SK-N-SH treated with all-trans-retinoic acid at 6 μM for 48 hours (cell line): ENCODE results near the gene SCMH1.

Source experiments
- ATAC-seq: fragments of 200-7000 bp; cut with Tn5 transposase; 3 replicates; pipeline ENCODE4 v1.9.1; 2020; ENCODE audit warnings: mild to moderate bottlenecking, moderate library complexity
- ARNTL ChIP-seq: fragments of 450-650 bp; formaldehyde crosslinking; IDR thresholded peaks from 2 replicates; pipeline ENCODE4 v1.5.0; 2020; ENCODE audit warnings: low read depth, mild to moderate bottlenecking, moderate library complexity, borderline replicate concordance
- CSDC2 ChIP-seq: fragments of 250-450 bp; sonication (Bioruptor Pico); IDR thresholded peaks from 2 replicates; pipeline ENCODE4 v1.5.0; 2020; ENCODE audit warnings: mild to moderate bottlenecking, moderate library complexity
- ESRRG ChIP-seq: fragments of 250-450 bp; sonication (Bioruptor Pico); IDR thresholded peaks from 2 replicates; pipeline ENCODE4 v1.6.1; 2021; ENCODE audit warnings: mild to moderate bottlenecking
- GLIS3 ChIP-seq: fragments of 250-450 bp; sonication (Bioruptor Pico); IDR thresholded peaks from 2 replicates; pipeline ENCODE4 v1.5.0; 2020; ENCODE audit warnings: mild to moderate bottlenecking, moderate library complexity
- ISL1 ChIP-seq: fragments of 250-450 bp; sonication (Bioruptor Pico); IDR thresholded peaks from 2 replicates; pipeline ENCODE4 v2.1.2; 2022; ENCODE audit warnings: mild to moderate bottlenecking, moderate library complexity
- OSR1 ChIP-seq: fragments of 250-450 bp; sonication (Bioruptor Pico); IDR thresholded peaks from 2 replicates; pipeline ENCODE4 v1.8.0; 2022; ENCODE audit warnings: moderate library complexity, mild to moderate bottlenecking, inconsistent platforms
- PPARA ChIP-seq: fragments of 250-450 bp; sonication (Bioruptor Pico); IDR thresholded peaks from 2 replicates; pipeline ENCODE4 v1.5.0; 2020; ENCODE audit warnings: mild to moderate bottlenecking, borderline replicate concordance
- RARB ChIP-seq: fragments of 250-450 bp; sonication (Bioruptor Pico); IDR thresholded peaks from 2 replicates; pipeline ENCODE4 v1.8.0; 2021; ENCODE audit warnings: mild to moderate bottlenecking, moderate library complexity
- SNAI2 ChIP-seq: fragments of 250-450 bp; sonication (Bioruptor Pico); IDR thresholded peaks from 2 replicates; pipeline ENCODE4 v1.5.0; 2020; ENCODE audit warnings: mild to moderate bottlenecking, moderate library complexity
- TCF4 ChIP-seq: fragments of 250-450 bp; sonication (Bioruptor Pico); IDR thresholded peaks from 2 replicates; pipeline ENCODE4 v1.8.0; 2021; ENCODE audit warnings: mild to moderate bottlenecking, moderate library complexity, borderline replicate concordance
- TOX ChIP-seq: fragments of 250-450 bp; sonication (Bioruptor Pico); IDR thresholded peaks from 2 replicates; pipeline ENCODE4 v1.8.0; 2021; ENCODE audit warnings: mild to moderate bottlenecking, moderate library complexity, borderline replicate concordance
- TSHZ2 ChIP-seq: fragments of 250-450 bp; sonication (Bioruptor Pico); IDR thresholded peaks from 2 replicates; pipeline ENCODE4 v1.5.0; 2020; ENCODE audit warnings: mild to moderate bottlenecking, moderate library complexity
- ZC3H10 ChIP-seq: fragments of 250-450 bp; sonication (Bioruptor Pico); IDR thresholded peaks from 2 replicates; pipeline ENCODE4 v1.5.1; 2021; ENCODE audit warnings: mild to moderate bottlenecking, moderate library complexity
- ZFP3 ChIP-seq: fragments of 250-450 bp; sonication (Bioruptor Pico); IDR thresholded peaks from 2 replicates; pipeline ENCODE4 v1.5.0; 2020; ENCODE audit warnings: mild to moderate bottlenecking, moderate library complexity
- ZFP30 ChIP-seq: fragments of 450-650 bp; formaldehyde crosslinking; IDR thresholded peaks from 2 replicates; pipeline ENCODE4 v1.5.0; 2022; ENCODE audit warnings: mild to moderate bottlenecking, moderate library complexity
- ZNF565 ChIP-seq: fragments of 450-650 bp; formaldehyde crosslinking; conservative IDR thresholded peaks from 2 replicates; pipeline ENCODE4 v1.5.0; 2020; ENCODE audit warnings: low read depth, mild to moderate bottlenecking, moderate library complexity
- ZNF70 ChIP-seq: fragments of 450-650 bp; formaldehyde crosslinking; IDR thresholded peaks from 2 replicates; pipeline ENCODE4 v1.5.0; 2020; ENCODE audit warnings: mild to moderate bottlenecking, moderate library complexity
- TF ChIP-seq, protein P1 (sequence below): fragments of 250-450 bp; sonication (Bioruptor Pico); IDR thresholded peaks from 2 replicates; pipeline ENCODE4 v1.8.0; 2020; ENCODE audit warnings: mild to moderate bottlenecking, moderate library complexity, borderline replicate concordance
- TF ChIP-seq, protein P2 (sequence below): fragments of 250-450 bp; sonication (Bioruptor Pico); IDR thresholded peaks from 2 replicates; pipeline ENCODE4 v1.5.1; 2020; ENCODE audit warnings: low read depth, mild to moderate bottlenecking, moderate library complexity
- TF ChIP-seq, protein P3 (sequence below): fragments of 250-450 bp; sonication (Bioruptor Pico); IDR thresholded peaks from 2 replicates; pipeline ENCODE4 v1.8.0; 2021; ENCODE audit warnings: low read depth, mild to moderate bottlenecking, moderate library complexity, borderline replicate concordance

The SCMH1 gene

GRCh38 chr1:41038110-41038509 lies 204.0 kb downstream of the SCMH1 start (continued):
- TF ChIP-seq, protein P1, sequence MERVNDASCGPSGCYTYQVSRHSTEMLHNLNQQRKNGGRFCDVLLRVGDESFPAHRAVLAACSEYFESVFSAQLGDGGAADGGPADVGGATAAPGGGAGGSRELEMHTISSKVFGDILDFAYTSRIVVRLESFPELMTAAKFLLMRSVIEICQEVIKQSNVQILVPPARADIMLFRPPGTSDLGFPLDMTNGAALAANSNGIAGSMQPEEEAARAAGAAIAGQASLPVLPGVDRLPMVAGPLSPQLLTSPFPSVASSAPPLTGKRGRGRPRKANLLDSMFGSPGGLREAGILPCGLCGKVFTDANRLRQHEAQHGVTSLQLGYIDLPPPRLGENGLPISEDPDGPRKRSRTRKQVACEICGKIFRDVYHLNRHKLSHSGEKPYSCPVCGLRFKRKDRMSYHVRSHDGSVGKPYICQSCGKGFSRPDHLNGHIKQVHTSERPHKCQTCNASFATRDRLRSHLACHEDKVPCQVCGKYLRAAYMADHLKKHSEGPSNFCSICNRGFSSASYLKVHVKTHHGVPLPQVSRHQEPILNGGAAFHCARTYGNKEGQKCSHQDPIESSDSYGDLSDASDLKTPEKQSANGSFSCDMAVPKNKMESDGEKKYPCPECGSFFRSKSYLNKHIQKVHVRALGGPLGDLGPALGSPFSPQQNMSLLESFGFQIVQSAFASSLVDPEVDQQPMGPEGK (CRISPR knock-in tag): no peak
- no peak for TF ChIP-seq TCF4

- TF ChIP-seq, protein P2, sequence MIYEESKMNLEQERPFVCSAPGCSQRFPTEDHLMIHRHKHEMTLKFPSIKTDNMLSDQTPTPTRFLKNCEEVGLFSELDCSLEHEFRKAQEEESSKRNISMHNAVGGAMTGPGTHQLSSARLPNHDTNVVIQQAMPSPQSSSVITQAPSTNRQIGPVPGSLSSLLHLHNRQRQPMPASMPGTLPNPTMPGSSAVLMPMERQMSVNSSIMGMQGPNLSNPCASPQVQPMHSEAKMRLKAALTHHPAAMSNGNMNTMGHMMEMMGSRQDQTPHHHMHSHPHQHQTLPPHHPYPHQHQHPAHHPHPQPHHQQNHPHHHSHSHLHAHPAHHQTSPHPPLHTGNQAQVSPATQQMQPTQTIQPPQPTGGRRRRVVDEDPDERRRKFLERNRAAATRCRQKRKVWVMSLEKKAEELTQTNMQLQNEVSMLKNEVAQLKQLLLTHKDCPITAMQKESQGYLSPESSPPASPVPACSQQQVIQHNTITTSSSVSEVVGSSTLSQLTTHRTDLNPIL (CRISPR knock-in tag): no peak
- TF ChIP-seq, protein P1 (CRISPR knock-in tag): no peak
- TF ChIP-seq ISL1 (CRISPR knock-in tag) (no peak), CSDC2 (CRISPR knock-in tag) (no peak), ZNF70 (CRISPR knock-in tag) (no peak), ZC3H10 (CRISPR knock-in tag) (no peak), ZFP3 (no peak), GLIS3 (CRISPR knock-in tag) (no peak), RARB (no peak), ZFP30 (CRISPR knock-in tag) (no peak), ZNF565 (CRISPR knock-in tag) (no peak), SNAI2 (CRISPR knock-in tag) (no peak), TCF4 (no peak), ESRRG (CRISPR knock-in tag) (no peak), ARNTL (CRISPR knock-in tag) (no peak), PPARA (CRISPR knock-in tag) (no peak)
- TF ChIP-seq, protein P3, sequence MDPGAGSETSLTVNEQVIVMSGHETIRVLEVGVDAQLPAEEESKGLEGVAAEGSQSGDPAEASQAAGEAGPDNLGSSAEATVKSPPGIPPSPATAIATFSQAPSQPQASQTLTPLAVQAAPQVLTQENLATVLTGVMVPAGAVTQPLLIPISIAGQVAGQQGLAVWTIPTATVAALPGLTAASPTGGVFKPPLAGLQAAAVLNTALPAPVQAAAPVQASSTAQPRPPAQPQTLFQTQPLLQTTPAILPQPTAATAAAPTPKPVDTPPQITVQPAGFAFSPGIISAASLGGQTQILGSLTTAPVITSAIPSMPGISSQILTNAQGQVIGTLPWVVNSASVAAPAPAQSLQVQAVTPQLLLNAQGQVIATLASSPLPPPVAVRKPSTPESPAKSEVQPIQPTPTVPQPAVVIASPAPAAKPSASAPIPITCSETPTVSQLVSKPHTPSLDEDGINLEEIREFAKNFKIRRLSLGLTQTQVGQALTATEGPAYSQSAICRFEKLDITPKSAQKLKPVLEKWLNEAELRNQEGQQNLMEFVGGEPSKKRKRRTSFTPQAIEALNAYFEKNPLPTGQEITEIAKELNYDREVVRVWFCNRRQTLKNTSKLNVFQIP (CRISPR knock-in tag): no peak
- ATAC-seq: no peak
Measured at GRCh38 chr1:41037116-41037903, 204.8 kb downstream of the SCMH1 start.

- no peak for ATAC-seq
- no peak for TF ChIP-seq TCF4
- no peak for TF ChIP-seq TSHZ2
- TF ChIP-seq ZFP30 (CRISPR knock-in tag): no peak
- TF ChIP-seq ESRRG (CRISPR knock-in tag): no peak
- TF ChIP-seq, all 23 proteins: peak for 0
Measured at GRCh38 chr1:41033272-41033671, 208.8 kb downstream of the SCMH1 start.

DNA sequence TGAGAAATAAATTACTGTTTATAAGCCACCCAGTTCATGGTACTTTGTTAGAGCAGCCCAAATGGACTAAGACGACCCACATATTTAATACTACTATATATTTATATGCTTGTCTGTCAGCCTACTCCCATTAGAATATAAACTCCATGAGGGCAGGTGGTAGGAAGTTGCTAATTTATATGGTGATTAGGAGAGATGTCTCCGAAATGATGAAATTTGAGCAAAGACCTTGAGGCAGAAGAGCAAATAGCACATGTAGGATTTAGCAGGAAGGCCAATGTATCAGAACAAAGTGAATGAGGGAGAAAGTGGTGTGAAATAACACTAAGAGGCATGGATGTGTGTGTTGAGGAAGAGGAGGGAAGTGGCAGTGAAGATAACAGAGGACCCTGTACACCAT lies 210.0 kb downstream of the SCMH1 start:
- no peak for ATAC-seq
- no peak for TF ChIP-seq TSHZ2
- TF ChIP-seq GLIS3 (CRISPR knock-in tag): no peak
- no peak for TF ChIP-seq CSDC2 (CRISPR knock-in tag)
- no peak for TF ChIP-seq ZC3H10 (CRISPR knock-in tag)
- no peak for TF ChIP-seq OSR1
- no peak for TF ChIP-seq PPARA (CRISPR knock-in tag)
- TF ChIP-seq ZNF70 (CRISPR knock-in tag): no peak
- TF ChIP-seq TCF4: no peak
- TF ChIP-seq, protein P1 (CRISPR knock-in tag): no peak
- TF ChIP-seq ISL1 (CRISPR knock-in tag): no peak
- TF ChIP-seq TOX (CRISPR knock-in tag): no peak
- no peak for TF ChIP-seq ZFP30 (CRISPR knock-in tag)
